CD4-positive, alpha-beta memory T cell (primary cell): ENCODE measurements around the gene PDIA2. TPM values are rescaled to one million over a fixed set of nuclear protein-coding genes. Genes with fewer than 3 reads are reported as not detected.

ENCODE experiments used
- CTCF ChIA-PET: fragments of 350-600 bp; sonication (Branson Sonifier 250); formaldehyde crosslinking; loops from one replicate; lab custom pipeline; 2021; ENCODE audit warnings: inconsistent platforms; ENCODE audit not compliant: partially characterized antibody; lab: Charles Lee
- POLR2A ChIA-PET: fragments of 350-600 bp; sonication (Branson Sonifier 250); formaldehyde crosslinking; loops from one replicate; lab custom pipeline; 2021; ENCODE audit not compliant: partially characterized antibody; lab: Charles Lee
- DNase-seq, 5 donors: peaks; one replicate each; pipeline versions ENCODE4 v3.0.0 to v3.0.0-alpha.2; 2020 to 2022; ENCODE audit warnings: mixed read lengths in 1 of 5
- H3K27ac ChIP-seq: one replicate; pipeline ENCODE4 v1.7.0; 2013; ENCODE audit warnings: low read depth, low read length
- H3K27me3 ChIP-seq: 2 replicates; pipeline ENCODE4 v1.7.0; 2013; ENCODE audit warnings: mild to moderate bottlenecking, low read length, moderate library complexity; ENCODE audit not compliant: insufficient read depth
- H3K36me3 ChIP-seq: 2 replicates; pipeline ENCODE4 v1.7.0; 2013; ENCODE audit warnings: mild to moderate bottlenecking, low read length, moderate library complexity; ENCODE audit not compliant: insufficient read depth
- H3K4me1 ChIP-seq: 2 replicates; pipeline ENCODE4 v1.7.0; 2013; ENCODE audit warnings: mild to moderate bottlenecking, low read length, moderate library complexity; ENCODE audit not compliant: insufficient read depth
- H3K4me3 ChIP-seq, 2 donors: one replicate each; pipeline ENCODE4 v1.7.0; 2013; ENCODE audit warnings: low read length in 2 of 2, mild to moderate bottlenecking in 1 of 2
- H3K9me3 ChIP-seq, 2 donors: one replicate each; pipeline ENCODE4 v1.7.0; 2013; ENCODE audit warnings: low read length in 2 of 2, control low read depth in 1 of 2; ENCODE audit not compliant: control insufficient read depth in 1 of 2
- H3K27ac Mint-ChIP-seq, 7 donors: one replicate each; pipeline ENCODE4 v1.8.0; 2020 to 2021; ENCODE audit warnings: mixed read lengths in 7 of 7, mild to moderate bottlenecking in 6 of 7, inconsistent platforms in 3 of 7, moderate library complexity in 3 of 7
- H3K27me3 Mint-ChIP-seq, 2 donors: one replicate each; pipeline ENCODE4 v1.8.0; 2020 to 2021; ENCODE audit warnings: mixed read lengths in 2 of 2
- H3K36me3 Mint-ChIP-seq, 2 donors: one replicate each; pipeline ENCODE4 v1.8.0; 2020 to 2021; ENCODE audit warnings: mixed read lengths in 2 of 2, inconsistent platforms in 1 of 2, mild to moderate bottlenecking in 1 of 2
- H3K4me1 Mint-ChIP-seq, 4 donors: one replicate each; pipeline ENCODE4 v1.8.0; 2020 to 2021; ENCODE audit warnings: mixed read lengths in 4 of 4, mild to moderate bottlenecking in 1 of 4
- H3K4me3 Mint-ChIP-seq, 8 donors: one replicate each; pipeline ENCODE4 v1.8.0; 2020 to 2021; ENCODE audit warnings: mixed read lengths in 8 of 8, mild to moderate bottlenecking in 7 of 8, moderate library complexity in 6 of 8, inconsistent platforms in 3 of 8
- H3K9me3 Mint-ChIP-seq, 8 donors: one replicate each; pipeline ENCODE4 v1.8.0; 2020 to 2021; ENCODE audit warnings: mixed read lengths in 8 of 8, mild to moderate bottlenecking in 5 of 8, inconsistent platforms in 3 of 8, moderate library complexity in 1 of 8
- intact Hi-C: fragments of 100-400 bp; cut with micrococcal nuclease; formaldehyde crosslinking; loops from one replicate; pipeline ENCODE4 v1.15.1; 2023
- polyA plus RNA-seq, 2 donors: library from polyadenylated mRNA; unstranded; fragments of 300-500 nt; fragmentation: Illumina TruSeq; gene quantifications; one replicate each; pipeline ENCODE4 v1.2.3, GENCODE V29; 2021
- total RNA-seq, 2 experiments: library from RNA; stranded (reverse); gene quantifications; one replicate each; pipeline ENCODE4 v1.2.3, GENCODE V29; 2021

PDIA2 gene
- total and polyA plus RNA-seq, 4 experiments from 2014 or later, result not detected

- POLR2A ChIA-PET, result no interaction called here
- peaks cover 0 to 3% (median 0%) of the 10 kb centered on the region in 8 donors for H3K9me3 Mint-ChIP-seq
- no peak for DNase-seq
- H3K27ac Mint-ChIP-seq, result peak overlapping the region in 1 of 7 donors; percentile 10
- Histone ChIP-seq H3K27ac (no peak overlapping the region), H3K9me3 (no peaks in the 10 kb centered on the region), H3K27me3 (no peaks in the 10 kb centered on the region), H3K36me3 (peaks cover 26% of the 10 kb centered on the region), H3K4me1 (no peaks in the 10 kb centered on the region), H3K4me3 (no peak overlapping the region)
- no peaks in the 10 kb centered on the region for H3K4me1 Mint-ChIP-seq
- CTCF ChIA-PET, result no interaction called here
- H3K27me3 Mint-ChIP-seq, result no peaks in the 10 kb centered on the region
- intact Hi-C loops, result no loop called here
- H3K4me3 Mint-ChIP-seq, result no peak overlapping the region
- peaks cover 14 to 23% of the 10 kb centered on the region in 2 donors for H3K36me3 Mint-ChIP-seq
These were observed 4.4 kb downstream of the PDIA2 start for GRCh38 chr16:287298-287811.

GRCh38 chr16:287981-288920 is 5.3 kb downstream of the PDIA2 start:
- Histone ChIP-seq H3K27me3 (no peaks in the 10 kb centered on the region), H3K36me3 (peaks cover 33% of the 10 kb centered on the region), H3K4me3 (no peak overlapping the region), H3K4me1 (no peaks in the 10 kb centered on the region), H3K27ac (no peak overlapping the region), H3K9me3 (no peaks in the 10 kb centered on the region)
- Mint-ChIP-seq H3K27ac (peak overlapping the region in 1 of 7 donors; percentile 52), H3K4me3 (no peak overlapping the region), H3K36me3 (peaks cover 19 to 29% of the 10 kb centered on the region in 2 donors), H3K9me3 (peaks cover 0 to 3% (median 0%) of the 10 kb centered on the region in 8 donors), H3K27me3 (no peaks in the 10 kb centered on the region), H3K4me1 (no peaks in the 10 kb centered on the region)
- CTCF ChIA-PET, result no interaction called here
- intact Hi-C loops, result no loop called here
- POLR2A ChIA-PET, result no interaction called here
- no peak for DNase-seq

GRCh38 chr16:289395-289997 is 6.5 kb downstream of the PDIA2 start:
- intact Hi-C loops, result no loop called here
- Histone ChIP-seq H3K27ac (no peak overlapping the region), H3K4me3 (no peak overlapping the region), H3K36me3 (peaks cover 33% of the 10 kb centered on the region), H3K27me3 (no peaks in the 10 kb centered on the region), H3K4me1 (no peaks in the 10 kb centered on the region), H3K9me3 (no peaks in the 10 kb centered on the region)
- ChIA-PET CTCF (no interaction called here), POLR2A (interaction anchor here (0.6 kb wide), 1 partner anchor 62 kb away, joined by 3 read pairs; no protein-coding TSS in a partner anchor)
- no peak overlapping the region for H3K27ac Mint-ChIP-seq
- no peak overlapping the region for H3K4me3 Mint-ChIP-seq
- DNase-seq, result no peak
- no peaks in the 10 kb centered on the region for H3K4me1 Mint-ChIP-seq
- peaks cover 0 to 3% (median 0%) of the 10 kb centered on the region in 8 donors for H3K9me3 Mint-ChIP-seq
- no peaks in the 10 kb centered on the region for H3K27me3 Mint-ChIP-seq
- peaks cover 19 to 37% of the 10 kb centered on the region in 2 donors for H3K36me3 Mint-ChIP-seq

- CTCF ChIA-PET, result no interaction called here
- Mint-ChIP-seq H3K27ac (no peak overlapping the region), H3K4me3 (no peak overlapping the region), H3K4me1 (no peaks in the 10 kb centered on the region), H3K36me3 (peaks cover 19 to 37% of the 10 kb centered on the region in 2 donors), H3K27me3 (no peaks in the 10 kb centered on the region), H3K9me3 (peaks cover 0 to 3% (median 0%) of the 10 kb centered on the region in 8 donors)
- POLR2A ChIA-PET, result no interaction called here
- intact Hi-C loops, result no loop called here
- Histone ChIP-seq H3K9me3 (no peaks in the 10 kb centered on the region), H3K27me3 (no peaks in the 10 kb centered on the region), H3K27ac (no peak overlapping the region), H3K4me1 (no peaks in the 10 kb centered on the region), H3K4me3 (no peak overlapping the region), H3K36me3 (peaks cover 33% of the 10 kb centered on the region)
- no peak for DNase-seq
These were observed 7.2 kb downstream of the PDIA2 start for GRCh38 chr16:290015-290680.

- intact Hi-C loops, result no loop called here
- H3K36me3 ChIP-seq, result peaks cover 33% of the 10 kb centered on the region
- H3K27ac ChIP-seq, result no peak overlapping the region
- Mint-ChIP-seq H3K27ac (no peak overlapping the region), H3K4me3 (no peak overlapping the region), H3K36me3 (peaks cover 19 to 37% of the 10 kb centered on the region in 2 donors), H3K27me3 (no peaks in the 10 kb centered on the region), H3K9me3 (peaks cover 0 to 3% (median 0%) of the 10 kb centered on the region in 8 donors), H3K4me1 (no peaks in the 10 kb centered on the region)
- H3K9me3 ChIP-seq, result no peaks in the 10 kb centered on the region
- ChIA-PET POLR2A (no interaction called here), CTCF (no interaction called here)
- H3K4me1 ChIP-seq, result no peaks in the 10 kb centered on the region
- no peak overlapping the region for H3K4me3 ChIP-seq
- H3K27me3 ChIP-seq, result no peaks in the 10 kb centered on the region
- no peak for DNase-seq
These were observed 7.9 kb downstream of the PDIA2 start for GRCh38 chr16:290681-291405.

- Mint-ChIP-seq H3K4me3 (no peak overlapping the region), H3K4me1 (no peaks in the 10 kb centered on the region), H3K9me3 (peaks cover 0 to 3% (median 0%) of the 10 kb centered on the region in 8 donors), H3K27me3 (no peaks in the 10 kb centered on the region), H3K27ac (no peak overlapping the region), H3K36me3 (peaks cover 17 to 34% of the 10 kb centered on the region in 2 donors)
- intact Hi-C loops, result no loop called here
- H3K4me3 ChIP-seq, result no peak overlapping the region
- ChIA-PET CTCF (no interaction called here), POLR2A (no interaction called here)
- no peaks in the 10 kb centered on the region for H3K27me3 ChIP-seq
- no peak overlapping the region for H3K27ac ChIP-seq
- H3K36me3 ChIP-seq, result peaks cover 35% of the 10 kb centered on the region
- H3K9me3 ChIP-seq, result no peaks in the 10 kb centered on the region
- H3K4me1 ChIP-seq, result no peaks in the 10 kb centered on the region
- no peak for DNase-seq
These were observed 8.6 kb downstream of the PDIA2 start for GRCh38 chr16:291539-291938.
